Endothelial cell of umbilical vein (primary cell): Measurements from ENCODE around the gene ITIH3. TPM values are rescaled to one million over a fixed set of nuclear protein-coding genes. Genes with fewer than 3 reads are reported as not detected.

Experiments
- BruUV-seq: library from RNA; stranded (reverse); fragments of 400-500 nt; replicated peaks from 2 replicates; lab custom pipeline; 2021; lab: Mats Ljungman, UMichigan
- CTCF ChIA-PET: fragments of 300-600, 350-600 bp; sonication (Branson Sonifier 250); formaldehyde crosslinking; loops from one replicate; lab custom pipeline; 2021; ENCODE audit warnings: antibody characterized with exemption, inconsistent platforms; lab: Charles Lee
- POLR2A ChIA-PET: fragments of 300-600, 350-600 bp; sonication (Branson Sonifier 250); formaldehyde crosslinking; loops from one replicate; lab custom pipeline; 2021; ENCODE audit warnings: antibody characterized with exemption, inconsistent platforms; lab: Charles Lee
- DNase-seq: peaks from one replicate; pipeline ENCODE4 v3.0.0-alpha.2; 2011; ENCODE audit warnings: low read depth, low spot score
- FAIRE-seq: peaks from 2 replicates; lab custom pipeline; 2011; peaks lifted over from hg19 to GRCh38; lab: Jason Lieb, UNC
- H2AFZ ChIP-seq: 2 replicates; pipeline ENCODE4 v1.6.0; 2012; ENCODE audit warnings: low read depth, low read length, control low read depth, inconsistent platforms
- H3K27ac ChIP-seq: 2 replicates; pipeline ENCODE4 v1.5.1; 2011; ENCODE audit warnings: low read depth, mild to moderate bottlenecking, control low read depth, low read length, moderate library complexity; ENCODE audit not compliant: insufficient read depth
- H3K27me3 ChIP-seq, 2 experiments: 2 replicates each; pipeline versions ENCODE4 v1.6.0 to v1.6.1; 2011; ENCODE audit warnings: low read length in 2 of 2, mixed read lengths in 1 of 2; ENCODE audit not compliant: control insufficient read depth in 2 of 2, insufficient read depth in 2 of 2
- H3K36me3 ChIP-seq, 2 experiments: 2 replicates in 1 of 2; 3 replicates in 1 of 2; pipeline ENCODE4 v1.5.1; 2011; ENCODE audit warnings: low read length in 2 of 2, mild to moderate bottlenecking in 1 of 2, moderate library complexity in 1 of 2; ENCODE audit not compliant: control insufficient read depth in 2 of 2, insufficient read depth in 2 of 2; ENCODE audit errors: extremely low read depth in 1 of 2
- H3K4me1 ChIP-seq: 3 replicates; pipeline ENCODE4 v1.5.1; 2011; ENCODE audit warnings: mild to moderate bottlenecking, low read length; ENCODE audit not compliant: control insufficient read depth, insufficient read depth; ENCODE audit errors: extremely low read depth
- H3K4me2 ChIP-seq: 2 replicates; pipeline ENCODE4 v1.6.1; 2011; ENCODE audit warnings: low read length, control low read depth, mixed read lengths; ENCODE audit not compliant: insufficient read depth
- H3K4me3 ChIP-seq, 3 experiments: fragments of 200-600 bp in 1 of 3; sonication (generic), shearing (Covaris generic) in 1 of 3; replicated peaks in 1 of 3; 2 replicates each; pipeline ENCODE4 v1.5.1; 2011 to 2016; ENCODE audit warnings: control low read depth in 3 of 3, low read length in 3 of 3, mild to moderate bottlenecking in 2 of 3, inconsistent platforms in 1 of 3, low read depth in 1 of 3, moderate library complexity in 1 of 3; ENCODE audit not compliant: insufficient read depth in 1 of 3
- H3K79me2 ChIP-seq: 2 replicates; pipeline ENCODE4 v1.6.0; 2012; ENCODE audit warnings: low read length, inconsistent platforms; ENCODE audit not compliant: control insufficient read depth, insufficient read depth
- H3K9ac ChIP-seq: replicated peaks from 2 replicates; pipeline ENCODE3; 2011; ENCODE audit warnings: low read length, control low read depth; ENCODE audit not compliant: insufficient read depth; ENCODE audit errors: extremely low read depth
- H3K9me1 ChIP-seq: replicated peaks from 3 replicates; pipeline ENCODE4 v1.6.0; 2011; ENCODE audit warnings: mild to moderate bottlenecking, low read length; ENCODE audit not compliant: control insufficient read depth, insufficient read depth; ENCODE audit errors: extremely low read depth
- H3K9me3 ChIP-seq: replicated peaks from 2 replicates; pipeline ENCODE4 v1.5.1; 2012; ENCODE audit warnings: low read length, inconsistent platforms; ENCODE audit not compliant: control insufficient read depth, insufficient read depth
- H4K20me1 ChIP-seq: replicated peaks from 2 replicates; pipeline ENCODE3; 2011; ENCODE audit warnings: mild to moderate bottlenecking, low read length; ENCODE audit not compliant: control insufficient read depth, insufficient read depth; ENCODE audit errors: extremely low read depth
- CTCF ChIP-seq, 2 donors: IDR thresholded peaks; 1 replicate in 1 of 2; 2 replicates in 1 of 2; pipeline ENCODE4 v1.5.1; 2011; ENCODE audit warnings: low read length in 2 of 2, mild to moderate bottlenecking in 2 of 2, moderate library complexity in 2 of 2, control low read depth in 1 of 2, inconsistent platforms in 1 of 2, low read depth in 1 of 2; ENCODE audit not compliant: insufficient read depth in 1 of 2; ENCODE audit errors: extremely low read depth in 1 of 2
- EZH2 ChIP-seq: IDR thresholded peaks from 2 replicates; pipeline ENCODE4 v1.6.1; 2012; ENCODE audit warnings: borderline replicate concordance, low read depth, mild to moderate bottlenecking, moderate library complexity, low read length, inconsistent platforms; ENCODE audit not compliant: severe bottlenecking
- FOS ChIP-seq: IDR thresholded peaks from 2 replicates; pipeline ENCODE4 v1.6.1; 2011; ENCODE audit warnings: mild to moderate bottlenecking, low read length, moderate library complexity, borderline replicate concordance; ENCODE audit not compliant: insufficient read depth
- GATA2 ChIP-seq: IDR thresholded peaks from 2 replicates; pipeline ENCODE4 v1.7.0; 2011; ENCODE audit warnings: low read depth, mild to moderate bottlenecking, moderate library complexity, mixed read lengths, low read length; ENCODE audit not compliant: insufficient read length, insufficient read depth
- JUN ChIP-seq: IDR thresholded peaks from 2 replicates; pipeline ENCODE4 v1.6.1; 2011; ENCODE audit warnings: borderline replicate concordance, low read depth; ENCODE audit not compliant: insufficient read length, insufficient read depth
- MYC ChIP-seq: IDR thresholded peaks from one replicate; pipeline ENCODE4 v1.6.1; 2011; ENCODE audit warnings: mild to moderate bottlenecking, low read depth, low read length
- POLR2A ChIP-seq: IDR thresholded peaks from 2 replicates; pipeline ENCODE4 v1.6.1; 2012; ENCODE audit warnings: low read depth, mild to moderate bottlenecking, control low read depth, low read length
- POLR2AphosphoS5 ChIP-seq: IDR thresholded peaks from 2 replicates; pipeline ENCODE4 v1.6.1; 2012; ENCODE audit warnings: low read depth, mild to moderate bottlenecking, control low read depth, low read length, moderate library complexity; ENCODE audit not compliant: insufficient read depth
- dilution Hi-C: fragments of 300-500 bp; cut with MboI; formaldehyde crosslinking; loops from one replicate; pipeline ENCODE4 v1.15.0; 2019; ENCODE audit warnings: low sequenced_read_pairs; ENCODE audit not compliant: extremely low pct_ligation_motif_present
- intact Hi-C: fragments of 100-400 bp; cut with micrococcal nuclease; formaldehyde crosslinking; loops from one replicate; pipeline ENCODE4 v1.10.0; 2022
- polyA plus RNA-seq, 4 experiments: library from polyadenylated mRNA; depleted of rRNA in 3 of 4; stranded (reverse) in 3 of 4; unstranded in 1 of 4; fragments of >200 nt; gene quantifications; 2 replicates each; pipeline versions ENCODE4 v1.2.1 to v1.2.3, GENCODE V29; 2011 to 2012; ENCODE audit warnings: missing spikeins in 1 of 4
- total RNA-seq: library from RNA; stranded (reverse); gene quantifications from 2 replicates; pipeline ENCODE4 v1.2.3, GENCODE V29; 2021
- TF ChIP-seq, protein P1 (sequence below): IDR thresholded peaks from 2 replicates; pipeline ENCODE4 v1.6.1; 2011; ENCODE audit not compliant: insufficient read depth, insufficient read length

Gene ITIH3
- total and polyA plus RNA-seq, 2 donors (not counting 3 experiments of a cell fraction or from before 2014, with no cell fraction given), result not detected

DNA sequence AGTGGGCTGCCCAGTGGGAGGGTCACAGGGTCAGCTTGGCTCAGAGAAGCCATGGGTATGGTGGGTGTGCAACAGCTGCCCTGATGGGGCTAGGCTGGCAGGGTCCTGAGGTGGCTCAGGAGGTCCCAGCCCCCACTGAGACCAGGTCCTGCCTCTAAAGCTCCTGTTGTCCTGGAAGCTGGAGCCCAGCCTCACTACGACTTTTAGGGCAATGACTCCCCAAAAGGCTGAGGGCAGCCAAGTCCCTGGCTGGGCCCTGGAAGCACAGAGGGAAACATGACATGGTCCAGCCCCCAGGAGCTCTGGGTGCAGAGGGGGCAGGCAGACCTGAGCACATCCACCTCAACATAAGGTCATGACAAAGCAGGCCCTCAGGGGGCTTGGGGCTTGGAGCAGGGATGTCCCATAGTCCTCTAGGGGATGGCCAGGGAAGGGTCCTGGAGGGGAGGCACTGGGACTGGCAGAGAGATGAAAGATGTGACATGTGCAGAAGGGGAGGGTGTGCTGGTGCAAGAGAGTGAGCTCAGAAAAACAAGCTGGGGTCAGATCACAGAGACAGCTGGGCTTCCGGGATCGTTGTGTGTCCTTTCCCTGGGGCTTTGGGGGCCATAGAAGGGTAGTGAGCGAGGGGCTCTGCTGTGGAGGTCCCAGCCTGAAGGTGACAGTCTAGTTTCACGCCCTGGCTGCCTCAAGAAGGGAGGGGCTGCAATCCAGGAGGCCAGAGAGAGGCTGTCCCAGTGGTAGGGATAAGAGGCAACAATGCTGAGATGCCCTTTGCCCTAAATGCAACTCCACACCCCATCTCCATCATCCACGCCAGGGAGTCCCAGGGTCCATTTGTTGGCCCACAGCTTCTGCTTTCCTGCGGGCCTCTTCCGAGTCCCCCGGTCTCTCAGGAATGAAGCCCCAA lies 639 bp upstream of the ITIH3 start:
- H3K36me3 ChIP-seq, result no peaks in the 10 kb centered on the region
- FAIRE-seq, result no peak

More for the DNA sequence above, 639 bp upstream of the ITIH3 start:
- Histone ChIP-seq H4K20me1 (no peaks in the 10 kb centered on the region), H3K9ac (no peak overlapping the region), H3K4me2 (no peak overlapping the region), H3K4me1 (no peaks in the 10 kb centered on the region), H3K27ac (no peak overlapping the region), H3K4me3 (no peak overlapping the region), H2AFZ (no peak overlapping the region), H3K9me1 (no peaks in the 10 kb centered on the region), H3K27me3 (no peaks in the 10 kb centered on the region), H3K9me3 (no peaks in the 10 kb centered on the region), H3K79me2 (no peaks in the 10 kb centered on the region)
- no peak for DNase-seq
- ChIA-PET CTCF (interaction anchor here (1.0 to 2.3 kb wide), 2 partner anchors 9 to 14 kb away, joined by 3 to 5 read pairs; no protein-coding TSS in a partner anchor), POLR2A (no interaction called here)
- no TSS peak for BruUV-seq
- dilution Hi-C loops (no loop called here), intact Hi-C loops (no loop called here)
- TF ChIP-seq, protein P1, sequence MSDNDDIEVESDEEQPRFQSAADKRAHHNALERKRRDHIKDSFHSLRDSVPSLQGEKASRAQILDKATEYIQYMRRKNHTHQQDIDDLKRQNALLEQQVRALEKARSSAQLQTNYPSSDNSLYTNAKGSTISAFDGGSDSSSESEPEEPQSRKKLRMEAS, result no peak
- TF ChIP-seq POLR2A, result no peak
- TF ChIP-seq JUN, result no peak
- TF ChIP-seq CTCF (IDR thresholded peaks at IDR 0.05; ENCODE audit: extremely low read depth in 1 of 2, insufficient read depth in 1 of 2, low read depth in 1 of 2, low read length in 2 of 2), result no peak
- no peak for TF ChIP-seq POLR2AphosphoS5
- TF ChIP-seq MYC, result no peak
- TF ChIP-seq GATA2, result no peak
- TF ChIP-seq FOS, result no peak
- TF ChIP-seq EZH2, result no peak
